Measurements from ENCODE around the gene PRKCZ.

PRKCZ gene

DNA sequence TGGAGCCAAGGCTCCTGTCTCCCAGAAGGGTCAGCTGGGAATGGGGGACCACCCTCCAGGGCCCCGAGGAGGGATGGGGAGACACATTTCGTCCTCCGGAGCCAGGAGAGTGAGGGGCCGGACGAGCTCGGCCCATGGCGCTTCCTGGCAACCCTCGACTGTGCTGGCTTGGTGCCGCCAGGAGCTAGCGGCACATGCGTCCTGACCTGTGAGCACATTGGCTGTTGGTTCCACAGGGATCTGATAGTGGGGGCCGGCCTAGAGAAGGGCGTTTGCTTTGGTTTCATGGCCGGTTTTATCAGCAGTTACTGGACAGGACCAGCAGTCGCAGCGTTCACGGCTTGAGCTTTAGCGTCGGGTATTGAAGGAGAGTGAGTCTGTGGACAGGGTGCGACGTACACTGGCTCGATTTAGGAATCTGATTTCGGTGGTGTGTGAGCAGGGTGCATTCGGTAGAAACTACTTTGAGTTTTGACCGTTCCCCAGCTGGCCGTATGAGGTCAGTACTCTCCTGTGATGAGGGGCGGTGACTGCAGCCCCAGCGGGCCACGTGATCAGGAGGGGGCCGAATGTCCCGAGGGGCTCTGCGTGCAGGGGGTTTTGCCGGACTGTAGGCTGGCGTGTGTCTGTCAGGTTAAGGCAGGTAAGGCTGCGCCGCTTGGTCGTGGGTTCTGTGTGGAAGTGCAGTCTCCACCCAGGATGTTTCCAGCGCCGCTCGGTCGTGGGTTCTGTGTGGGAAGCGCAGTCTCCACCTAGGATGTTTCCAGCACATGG lies 125.7 kb downstream of the PRKCZ start:
- peaks cover 40% of the 10 kb centered on the region for H3K36me3 ChIP-seq (ENCODE audit: control insufficient read depth, insufficient read depth, low read length)
- H3K4me1 ChIP-seq (ENCODE audit: control insufficient read depth, insufficient read depth, low read length) = 0 out of 2 replicates have a peak, but pooled peaks cover 3% of the 10 kb centered on the region

GRCh38 chr1:2176615-2177014 lies 126.4 kb downstream of the PRKCZ start:
- Histone ChIP-seq H3K9me3 (ENCODE audit: control insufficient read depth, insufficient read depth, low read depth, low read length) (no peaks in the 10 kb centered on the region), H3K4me3 (ENCODE audit: low read depth, low read length) (no peak overlapping the region), H3K36me3 (ENCODE audit: control insufficient read depth, insufficient read depth, low read length) (peaks cover 39% of the 10 kb centered on the region), H3K27me3 (ENCODE audit: control insufficient read depth, insufficient read depth, low read length) (no peaks in the 10 kb centered on the region), H3K4me1 (ENCODE audit: control insufficient read depth, insufficient read depth, low read length) (0 out of 2 replicates have a peak, but pooled peaks cover 3% of the 10 kb centered on the region), H3K27ac (ENCODE audit: low read depth, low read length) (no peak overlapping the region), H3K9ac (ENCODE audit: low read length) (no peak overlapping the region)

More for the DNA sequence above, 125.7 kb downstream of the PRKCZ start:
- H3K9me3 ChIP-seq (ENCODE audit: control insufficient read depth, insufficient read depth, low read depth, low read length) = no peaks in the 10 kb centered on the region
- H3K27ac ChIP-seq (ENCODE audit: low read depth, low read length) = no peak overlapping the region
- no peak overlapping the region for H3K9ac ChIP-seq (ENCODE audit: low read length)
- H3K27me3 ChIP-seq (ENCODE audit: control insufficient read depth, insufficient read depth, low read length) = no peaks in the 10 kb centered on the region
- H3K4me3 ChIP-seq (ENCODE audit: low read depth, low read length) = no peak overlapping the region

GRCh38 chr1:2177541-2177940 lies 127.3 kb downstream of the PRKCZ start:
- H3K27ac ChIP-seq (ENCODE audit: low read depth, low read length) = no peak overlapping the region
- H3K9ac ChIP-seq (ENCODE audit: low read length) = no peak overlapping the region
- H3K4me1 ChIP-seq (ENCODE audit: control insufficient read depth, insufficient read depth, low read length) = 0 out of 2 replicates have a peak, but pooled peaks cover 3% of the 10 kb centered on the region
- peaks cover 33% of the 10 kb centered on the region for H3K36me3 ChIP-seq (ENCODE audit: control insufficient read depth, insufficient read depth, low read length)
- H3K9me3 ChIP-seq (ENCODE audit: control insufficient read depth, insufficient read depth, low read depth, low read length) = no peaks in the 10 kb centered on the region
- no peak overlapping the region for H3K4me3 ChIP-seq (ENCODE audit: low read depth, low read length)
- no peaks in the 10 kb centered on the region for H3K27me3 ChIP-seq (ENCODE audit: control insufficient read depth, insufficient read depth, low read length)

GRCh38 chr1:2177946-2178538 lies 127.8 kb downstream of the PRKCZ start:
- Histone ChIP-seq H3K4me3 (ENCODE audit: low read depth, low read length) (no peak overlapping the region), H3K9ac (ENCODE audit: low read length) (no peak overlapping the region), H3K9me3 (ENCODE audit: control insufficient read depth, insufficient read depth, low read depth, low read length) (no peaks in the 10 kb centered on the region), H3K27ac (ENCODE audit: low read depth, low read length) (no peak overlapping the region), H3K36me3 (ENCODE audit: control insufficient read depth, insufficient read depth, low read length) (peaks cover 29% of the 10 kb centered on the region), H3K4me1 (ENCODE audit: control insufficient read depth, insufficient read depth, low read length) (0 out of 2 replicates have a peak, but pooled peaks cover 3% of the 10 kb centered on the region), H3K27me3 (ENCODE audit: control insufficient read depth, insufficient read depth, low read length) (no peaks in the 10 kb centered on the region)

DNA sequence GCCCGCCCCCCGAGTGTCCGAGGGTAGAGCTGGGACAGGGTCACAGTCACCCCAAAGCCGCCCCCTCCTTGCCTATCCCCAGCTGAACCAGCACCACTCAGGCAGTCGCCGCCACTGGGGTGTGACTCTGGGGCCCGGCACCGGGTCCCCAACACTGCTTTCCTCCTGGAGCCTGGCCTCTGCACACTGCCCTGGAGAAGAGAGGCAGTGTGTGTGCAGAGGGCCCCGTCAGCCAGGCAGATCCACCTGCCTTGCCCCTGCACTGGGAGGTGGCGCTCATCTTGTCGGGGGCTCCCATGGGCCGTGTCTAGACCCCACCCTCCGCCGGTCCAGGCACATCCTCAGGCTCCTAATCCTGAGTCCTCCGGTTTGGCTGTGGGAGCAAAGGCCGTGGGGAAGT lies 128.7 kb downstream of the PRKCZ start:
- peaks cover 29% of the 10 kb centered on the region for H3K36me3 ChIP-seq (ENCODE audit: control insufficient read depth, insufficient read depth, low read length)
- no peak overlapping the region for H3K9ac ChIP-seq (ENCODE audit: low read length)
- 0 out of 2 replicates have a peak, but pooled peaks cover 3% of the 10 kb centered on the region for H3K4me1 ChIP-seq (ENCODE audit: control insufficient read depth, insufficient read depth, low read length)
- H3K9me3 ChIP-seq (ENCODE audit: control insufficient read depth, insufficient read depth, low read depth, low read length) = no peaks in the 10 kb centered on the region
- no peak overlapping the region for H3K27ac ChIP-seq (ENCODE audit: low read depth, low read length)
- no peak overlapping the region for H3K4me3 ChIP-seq (ENCODE audit: low read depth, low read length)
- H3K27me3 ChIP-seq (ENCODE audit: control insufficient read depth, insufficient read depth, low read length) = no peaks in the 10 kb centered on the region

GRCh38 chr1:2179283-2180013 lies 129.2 kb downstream of the PRKCZ start:
- 0 out of 2 replicates have a peak, but pooled peaks cover 2% of the 10 kb centered on the region for H3K4me1 ChIP-seq (ENCODE audit: control insufficient read depth, insufficient read depth, low read length)
- H3K36me3 ChIP-seq (ENCODE audit: control insufficient read depth, insufficient read depth, low read length) = peaks cover 30% of the 10 kb centered on the region
- H3K4me3 ChIP-seq (ENCODE audit: low read depth, low read length) = no peak overlapping the region
- H3K27ac ChIP-seq (ENCODE audit: low read depth, low read length) = no peak overlapping the region
- H3K9me3 ChIP-seq (ENCODE audit: control insufficient read depth, insufficient read depth, low read depth, low read length) = no peaks in the 10 kb centered on the region
- no peaks in the 10 kb centered on the region for H3K27me3 ChIP-seq (ENCODE audit: control insufficient read depth, insufficient read depth, low read length)
- H3K9ac ChIP-seq (ENCODE audit: low read length) = no peak overlapping the region

DNA sequence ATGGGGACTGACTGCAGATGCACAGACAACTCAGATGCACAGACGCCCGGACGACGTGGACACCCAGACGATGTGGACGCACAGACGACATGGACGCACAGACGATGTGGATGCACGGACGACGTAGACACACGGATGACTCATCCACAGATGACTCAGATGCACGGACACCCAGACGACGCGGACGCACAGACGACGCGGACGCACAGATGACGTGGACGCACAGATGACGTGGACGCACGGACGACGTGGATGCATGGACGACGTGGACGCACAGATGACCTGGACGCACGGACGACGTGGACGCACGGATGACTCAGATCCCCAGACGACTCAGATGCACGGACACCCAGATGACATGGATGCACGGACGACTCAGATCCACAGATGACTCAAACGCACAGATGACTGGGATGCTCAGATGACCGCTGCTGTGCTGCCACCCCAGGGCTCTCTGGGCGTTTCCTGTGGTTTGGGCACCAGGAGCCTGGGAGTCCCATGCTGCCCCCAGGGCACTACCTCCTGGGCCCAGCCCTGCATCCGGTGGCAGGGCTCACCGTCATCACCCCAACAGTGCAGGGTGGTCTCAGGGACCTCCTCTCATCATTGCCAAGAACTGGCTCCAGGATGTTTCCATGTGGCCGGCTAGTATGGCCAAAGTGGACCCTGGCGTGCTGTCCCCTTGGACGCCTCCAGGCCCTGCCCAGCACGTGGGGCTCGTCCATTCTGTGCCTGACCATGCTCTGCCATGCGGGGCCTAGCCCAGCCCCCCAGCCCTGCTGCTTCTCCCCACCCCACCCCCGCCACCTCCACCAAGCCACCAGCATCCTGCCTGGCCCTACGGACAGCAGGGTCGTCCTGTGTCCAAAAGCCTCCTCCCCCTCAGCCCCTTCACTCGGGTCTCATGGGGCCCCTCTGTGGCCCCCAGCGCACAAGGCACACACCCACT lies 130.4 kb downstream of the PRKCZ start:
- H3K27ac ChIP-seq (ENCODE audit: low read depth, low read length) = no peak overlapping the region
- H3K9me3 ChIP-seq (ENCODE audit: control insufficient read depth, insufficient read depth, low read depth, low read length) = no peaks in the 10 kb centered on the region
- no peaks in the 10 kb centered on the region for H3K4me1 ChIP-seq (ENCODE audit: control insufficient read depth, insufficient read depth, low read length)
- no peaks in the 10 kb centered on the region for H3K27me3 ChIP-seq (ENCODE audit: control insufficient read depth, insufficient read depth, low read length)
- H3K36me3 ChIP-seq (ENCODE audit: control insufficient read depth, insufficient read depth, low read length) = peaks cover 41% of the 10 kb centered on the region
- H3K9ac ChIP-seq (ENCODE audit: low read length) = no peak overlapping the region
- H3K4me3 ChIP-seq (ENCODE audit: low read depth, low read length) = no peak overlapping the region

- Histone ChIP-seq H3K4me1 (ENCODE audit: control insufficient read depth, insufficient read depth, low read length) (no peaks in the 10 kb centered on the region), H3K36me3 (ENCODE audit: control insufficient read depth, insufficient read depth, low read length) (peaks cover 40% of the 10 kb centered on the region), H3K4me3 (ENCODE audit: low read depth, low read length) (no peak overlapping the region), H3K27ac (ENCODE audit: low read depth, low read length) (no peak overlapping the region), H3K9ac (ENCODE audit: low read length) (no peak overlapping the region), H3K9me3 (ENCODE audit: control insufficient read depth, insufficient read depth, low read depth, low read length) (no peaks in the 10 kb centered on the region), H3K27me3 (ENCODE audit: control insufficient read depth, insufficient read depth, low read length) (no peaks in the 10 kb centered on the region)
Measured at GRCh38 chr1:2181271-2181670, 131.1 kb downstream of the PRKCZ start.

- Histone ChIP-seq H3K36me3 (ENCODE audit: control insufficient read depth, insufficient read depth, low read length) (peaks cover 37% of the 10 kb centered on the region), H3K27me3 (ENCODE audit: control insufficient read depth, insufficient read depth, low read length) (no peaks in the 10 kb centered on the region)
Measured at GRCh38 chr1:2181752-2182151, 131.5 kb downstream of the PRKCZ start.

DNA sequence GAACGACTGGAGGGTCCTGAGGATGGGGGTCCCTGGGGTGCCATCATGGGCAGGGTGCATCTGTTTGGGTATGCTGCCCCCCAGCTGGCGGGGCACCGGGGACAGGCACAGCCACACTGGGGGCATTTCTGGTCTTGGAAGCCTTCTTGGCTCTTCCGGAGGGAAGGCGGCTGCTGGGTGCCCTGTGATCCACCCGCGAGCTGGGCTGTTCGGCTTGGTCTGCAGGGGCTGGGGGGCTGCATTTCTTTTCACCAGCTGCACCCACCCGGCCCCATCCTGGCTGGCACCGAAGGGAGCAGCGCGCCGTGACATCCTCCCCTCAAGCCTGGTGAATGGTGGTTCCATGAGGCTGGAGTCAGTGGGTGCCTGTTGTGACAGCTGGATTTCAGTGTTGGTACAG lies 132.2 kb downstream of the PRKCZ start:
- Histone ChIP-seq H3K9me3 (ENCODE audit: control insufficient read depth, insufficient read depth, low read depth, low read length) (no peaks in the 10 kb centered on the region), H3K36me3 (ENCODE audit: control insufficient read depth, insufficient read depth, low read length) (peaks cover 37% of the 10 kb centered on the region), H3K9ac (ENCODE audit: low read length) (no peak overlapping the region), H3K27me3 (ENCODE audit: control insufficient read depth, insufficient read depth, low read length) (no peaks in the 10 kb centered on the region), H3K27ac (ENCODE audit: low read depth, low read length) (no peak overlapping the region), H3K4me3 (ENCODE audit: low read depth, low read length) (no peak overlapping the region), H3K4me1 (ENCODE audit: control insufficient read depth, insufficient read depth, low read length) (no peaks in the 10 kb centered on the region)

More at GRCh38 chr1:2181752-2182151, 131.5 kb downstream of the PRKCZ start:
- Histone ChIP-seq H3K27ac (ENCODE audit: low read depth, low read length) (no peak overlapping the region), H3K9ac (ENCODE audit: low read length) (no peak overlapping the region), H3K4me3 (ENCODE audit: low read depth, low read length) (no peak overlapping the region), H3K9me3 (ENCODE audit: control insufficient read depth, insufficient read depth, low read depth, low read length) (no peaks in the 10 kb centered on the region), H3K4me1 (ENCODE audit: control insufficient read depth, insufficient read depth, low read length) (no peaks in the 10 kb centered on the region)
